Naive thymus-derived CD4-positive, alpha-beta T cell (primary cell): ENCODE measurements around the gene METTL24. TPM values are rescaled to one million over a fixed set of nuclear protein-coding genes. Genes with fewer than 3 reads are reported as not detected.
"Not testable (repeated sequence)": the region's sequence is repeated elsewhere in the genome, so short reads cannot be mapped to it uniquely, and the experiment has no call there.

Experiments used
- ATAC-seq: fragments of 150-1000 bp; cut with Tn5 transposase; 2 replicates; pipeline ENCODE4 v1.10.0; 2021; ENCODE audit warnings: mild to moderate bottlenecking, moderate library complexity
- CTCF ChIA-PET: fragments of 350-600 bp; sonication (Branson Sonifier 250); formaldehyde crosslinking; loops from one replicate; lab custom pipeline; 2021; ENCODE audit warnings: antibody characterized with exemption; lab: Charles Lee
- POLR2A ChIA-PET: fragments of 350-600 bp; sonication (Branson Sonifier 250); formaldehyde crosslinking; loops from one replicate; lab custom pipeline; 2021; ENCODE audit warnings: antibody characterized with exemption, inconsistent platforms; lab: Charles Lee
- DNase-seq, 9 donors: peaks; one replicate each; pipeline versions ENCODE4 v3.0.0 to v3.0.0-alpha.2; 2020 to 2022; ENCODE audit warnings: mixed read lengths in 1 of 9
- H3K27ac ChIP-seq: one replicate; pipeline ENCODE4 v1.7.0; 2013; ENCODE audit warnings: mild to moderate bottlenecking, low read depth, low read length, moderate library complexity
- H3K27me3 ChIP-seq, 2 donors: one replicate each; pipeline ENCODE4 v1.7.0; 2013; ENCODE audit warnings: low read length in 2 of 2, mild to moderate bottlenecking in 2 of 2, moderate library complexity in 2 of 2; ENCODE audit not compliant: control insufficient read depth in 2 of 2, insufficient read depth in 2 of 2
- H3K36me3 ChIP-seq, 3 experiments: 1 replicate in 2 of 3; 2 replicates in 1 of 3; pipeline ENCODE4 v1.7.0; 2013; ENCODE audit warnings: low read length in 3 of 3, mild to moderate bottlenecking in 3 of 3, moderate library complexity in 1 of 3; ENCODE audit not compliant: insufficient read depth in 3 of 3, control insufficient read depth in 2 of 3
- H3K4me1 ChIP-seq, 2 donors: one replicate each; pipeline ENCODE4 v1.7.0; 2013; ENCODE audit warnings: low read length in 2 of 2, mild to moderate bottlenecking in 2 of 2, moderate library complexity in 1 of 2; ENCODE audit not compliant: control insufficient read depth in 2 of 2, insufficient read depth in 2 of 2
- H3K4me3 ChIP-seq: 2 replicates; pipeline ENCODE4 v1.7.0; 2013; ENCODE audit warnings: mild to moderate bottlenecking, low read length
- H3K9me3 ChIP-seq, 3 experiments: 1 replicate in 2 of 3; 2 replicates in 1 of 3; pipeline ENCODE4 v1.7.0; 2013; ENCODE audit warnings: low read length in 3 of 3; ENCODE audit not compliant: control insufficient read depth in 2 of 3
- H3K27ac Mint-ChIP-seq, 9 donors: one replicate each; pipeline ENCODE4 v1.8.0; 2020 to 2022; ENCODE audit warnings: mixed read lengths in 9 of 9, mild to moderate bottlenecking in 8 of 9, moderate library complexity in 5 of 9, inconsistent platforms in 2 of 9
- H3K27me3 Mint-ChIP-seq, 5 donors: one replicate each; pipeline ENCODE4 v1.8.0; 2021 to 2022; ENCODE audit warnings: mixed read lengths in 5 of 5, mild to moderate bottlenecking in 1 of 5
- H3K36me3 Mint-ChIP-seq, 5 donors: one replicate each; pipeline ENCODE4 v1.8.0; 2020 to 2022; ENCODE audit warnings: mixed read lengths in 5 of 5, mild to moderate bottlenecking in 3 of 5, inconsistent platforms in 1 of 5
- H3K4me1 Mint-ChIP-seq, 7 donors: one replicate each; pipeline ENCODE4 v1.8.0; 2020 to 2022; ENCODE audit warnings: mixed read lengths in 7 of 7, mild to moderate bottlenecking in 3 of 7, inconsistent platforms in 1 of 7
- H3K4me3 Mint-ChIP-seq, 10 donors: one replicate each; pipeline ENCODE4 v1.8.0; 2020 to 2022; ENCODE audit warnings: mild to moderate bottlenecking in 10 of 10, mixed read lengths in 10 of 10, moderate library complexity in 6 of 10, inconsistent platforms in 2 of 10
- H3K9me3 Mint-ChIP-seq, 11 donors: one replicate each; pipeline ENCODE4 v1.8.0; 2020 to 2022; ENCODE audit warnings: mixed read lengths in 11 of 11, mild to moderate bottlenecking in 4 of 11, inconsistent platforms in 1 of 11, moderate library complexity in 1 of 11
- intact Hi-C, 2 donors: fragments of 100-400 bp; cut with micrococcal nuclease; formaldehyde crosslinking; loops; one replicate each; pipeline ENCODE4 v1.15.1; 2023
- polyA plus RNA-seq, 2 donors: library from polyadenylated mRNA; unstranded; fragments of 300-500 nt; fragmentation: Illumina TruSeq; gene quantifications; one replicate each; pipeline ENCODE4 v1.2.3, GENCODE V29; 2021
- total RNA-seq, 6 experiments: library from RNA in 5 of 6; stranded (reverse) in 5 of 6; gene quantifications; 1 replicate in 5 of 6; 2 replicates in 1 of 6; pipeline ENCODE4 v1.2.3 and lab custom pipeline; 2021 to 2026

Gene METTL24
- total and polyA plus RNA-seq, 7 experiments from 2014 or later, result 0.47 TPM; not detected in 6

GRCh38 chr6:110239526-110240274 is 118.4 kb downstream of the METTL24 start:
- intact Hi-C loops, result no loop called here
- POLR2A ChIA-PET, result no interaction called here
- no peak overlapping the region for H3K27ac Mint-ChIP-seq

GRCh38 chr6:110236007-110236406 is 122.1 kb downstream of the METTL24 start:
- H3K27ac ChIP-seq, H3K27ac Mint-ChIP-seq, H3K9me3 Mint-ChIP-seq, DNase-seq, H3K27me3 ChIP-seq, POLR2A ChIA-PET, H3K4me1 ChIP-seq, intact Hi-C loops, CTCF ChIA-PET, H3K4me3 Mint-ChIP-seq, H3K36me3 ChIP-seq, H3K4me3 ChIP-seq, H3K9me3 ChIP-seq, H3K27me3 Mint-ChIP-seq, ATAC-seq: not testable (repeated sequence)
- H3K36me3 Mint-ChIP-seq, result peaks cover 0 to 34% (median 21%) of the 10 kb centered on the region in 5 donors
- peaks cover 3 to 19% (median 7%) of the 10 kb centered on the region in 7 donors for H3K4me1 Mint-ChIP-seq

More at GRCh38 chr6:110239526-110240274, 118.4 kb downstream of the METTL24 start:
- Histone ChIP-seq H3K4me1 (no peaks in the 10 kb centered on the region), H3K36me3 (no peaks in the 10 kb centered on the region), H3K27me3 (no peaks in the 10 kb centered on the region), H3K9me3 (no peaks in the 10 kb centered on the region), H3K27ac (no peak overlapping the region), H3K4me3 (no peak overlapping the region)
- Mint-ChIP-seq H3K27me3 (no peaks in the 10 kb centered on the region), H3K4me3 (no peak overlapping the region), H3K4me1 (no peaks in the 10 kb centered on the region), H3K9me3 (peaks cover 0 to 4% (median 0%) of the 10 kb centered on the region in 11 donors), H3K36me3 (peaks cover 0 to 38% (median 21%) of the 10 kb centered on the region in 5 donors)
- ATAC-seq (no peak), DNase-seq (no peak)
- CTCF ChIA-PET, result interaction anchor here (0.6 kb wide), 1 partner anchor 201 kb away, joined by 3 read pairs; no protein-coding TSS in a partner anchor

GRCh38 chr6:110233770-110234374 is 124.3 kb downstream of the METTL24 start:
- H3K4me1 ChIP-seq, result peaks cover 0 to 5% of the 10 kb centered on the region in 2 donors
- ChIA-PET CTCF (no interaction called here), POLR2A (interaction anchor here (0.6 kb wide), 1 partner anchor 692 kb away, joined by 3 read pairs; no protein-coding TSS in a partner anchor)
- Mint-ChIP-seq H3K36me3 (peaks cover 0 to 37% (median 26%) of the 10 kb centered on the region in 5 donors), H3K4me1 (peaks cover 3 to 19% (median 7%) of the 10 kb centered on the region in 7 donors), H3K27me3 (no peaks in the 10 kb centered on the region), H3K9me3 (peaks cover 0 to 4% (median 0%) of the 10 kb centered on the region in 11 donors), H3K27ac (peak overlapping the region in 3 of 9 donors; percentile 28 to 67 (median 62)), H3K4me3 (no peak overlapping the region)
- no peak overlapping the region for H3K27ac ChIP-seq
- ATAC-seq, result peak; percentile 34
- H3K36me3 ChIP-seq, result peaks cover 0 to 7% (median 0%) of the 10 kb centered on the region in 3 experiments
- DNase-seq, result peak in 2 of 9 donors; percentile 1 to 8
- intact Hi-C loops, result loop anchor here in 1 of 2 donors (2.0 kb wide), 1 partner anchor 53 kb away; the partner anchor contains the start of gene CDC40
- H3K4me3 ChIP-seq, result no peak overlapping the region
- no peaks in the 10 kb centered on the region for H3K9me3 ChIP-seq
- no peaks in the 10 kb centered on the region for H3K27me3 ChIP-seq

- ATAC-seq (no peak), DNase-seq (no peak)
- ChIA-PET CTCF (no interaction called here), POLR2A (no interaction called here)
- Mint-ChIP-seq H3K9me3 (peaks cover 0 to 4% (median 0%) of the 10 kb centered on the region in 11 donors), H3K4me3 (peak overlapping the region in 2 of 10 donors; percentile 7 to 14), H3K27ac (peak overlapping the region in 5 of 9 donors; percentile 17 to 71 (median 38)), H3K4me1 (peaks cover 3 to 19% (median 7%) of the 10 kb centered on the region in 7 donors), H3K36me3 (peaks cover 0 to 34% (median 21%) of the 10 kb centered on the region in 5 donors), H3K27me3 (no peaks in the 10 kb centered on the region)
- Histone ChIP-seq H3K27ac (no peak overlapping the region), H3K36me3 (peaks cover 0 to 12% (median 0%) of the 10 kb centered on the region in 3 experiments), H3K4me1 (peaks cover 0 to 5% of the 10 kb centered on the region in 2 donors), H3K4me3 (no peak overlapping the region), H3K9me3 (no peaks in the 10 kb centered on the region), H3K27me3 (no peaks in the 10 kb centered on the region)
- intact Hi-C loops, result no loop called here
Observed at GRCh38 chr6:110232450-110232849, 125.7 kb downstream of the METTL24 start.

- Histone ChIP-seq H3K4me1 (no peaks in the 10 kb centered on the region), H3K36me3 (peaks cover 0 to 39% (median 4%) of the 10 kb centered on the region in 3 experiments), H3K9me3 (no peaks in the 10 kb centered on the region), H3K4me3 (no peak overlapping the region), H3K27me3 (no peaks in the 10 kb centered on the region), H3K27ac (no peak overlapping the region)
- ChIA-PET CTCF (no interaction called here), POLR2A (no interaction called here)
- Mint-ChIP-seq H3K4me1 (peaks cover 0 to 1% (median 0%) of the 10 kb centered on the region in 7 donors), H3K27ac (no peak overlapping the region), H3K27me3 (no peaks in the 10 kb centered on the region), H3K36me3 (peaks cover 3 to 44% (median 31%) of the 10 kb centered on the region in 5 donors), H3K9me3 (no peaks in the 10 kb centered on the region), H3K4me3 (no peak overlapping the region)
- ATAC-seq (no peak), DNase-seq (no peak)
- intact Hi-C loops, result loop anchor here in 1 of 2 donors (5.0 kb wide), 1 partner anchor 39 kb away; no protein-coding TSS in a partner anchor
Observed at GRCh38 chr6:110226261-110226660, 131.9 kb downstream of the METTL24 start.

- ATAC-seq, result no peak
- Mint-ChIP-seq H3K4me3 (no peak overlapping the region), H3K4me1 (peaks cover 0 to 1% (median 0%) of the 10 kb centered on the region in 7 donors), H3K9me3 (no peaks in the 10 kb centered on the region), H3K27ac (peak overlapping the region in 1 of 9 donors; percentile 26), H3K36me3 (peaks cover 3 to 55% (median 38%) of the 10 kb centered on the region in 5 donors), H3K27me3 (no peaks in the 10 kb centered on the region)
- CTCF ChIA-PET, result no interaction called here
- no peak overlapping the region for H3K27ac ChIP-seq
- H3K36me3 ChIP-seq, result peaks cover 0 to 58% (median 8%) of the 10 kb centered on the region in 3 experiments
- DNase-seq, result no peak
- no peaks in the 10 kb centered on the region for H3K9me3 ChIP-seq
- H3K27me3 ChIP-seq, result no peaks in the 10 kb centered on the region
- H3K4me1 ChIP-seq, result no peaks in the 10 kb centered on the region
- no peak overlapping the region for H3K4me3 ChIP-seq
- POLR2A ChIA-PET, result no interaction called here
- intact Hi-C loops, result no loop called here
Observed at GRCh38 chr6:110221738-110222137, 136.4 kb downstream of the METTL24 start.
